SW 1271 (cell line): ENCODE measurements around the gene TRIM67.
"Not testable (repeated sequence)": the region's sequence is repeated elsewhere in the genome, so short reads cannot be mapped to it uniquely, and the experiment has no call there.

Experiments
- DNase-seq, 2 experiments: peaks; one replicate each; lab custom pipeline; 2025; lab: John Stamatoyannopoulos, UW

TRIM67 gene

GRCh38 chr1:231161667-231162296, at the start of gene TRIM67:
Gene TRIM67 (plus strand): TSS chr1:231162058. CDS start chr1:231162970, 912 bp downstream.
- DNase-seq: no peak

GRCh38 chr1:231116738-231117137, 45.1 kb upstream of the TRIM67 start:
- DNase-seq: no peak

GRCh38 chr1:231118704-231119453, 43.0 kb upstream of the TRIM67 start:
- no peak for DNase-seq

- DNase-seq: no peak
Measured at GRCh38 chr1:231121533-231121932, 40.3 kb upstream of the TRIM67 start.

GRCh38 chr1:231122143-231122542, 39.7 kb upstream of the TRIM67 start:
- no peak for DNase-seq

GRCh38 chr1:231124746-231125145, 37.1 kb upstream of the TRIM67 start:
- no peak for DNase-seq

GRCh38 chr1:231125972-231126580, 35.8 kb upstream of the TRIM67 start:
- no peak for DNase-seq

GRCh38 chr1:231127106-231127505, 34.8 kb upstream of the TRIM67 start:
- not testable (repeated sequence) for DNase-seq

- not testable (repeated sequence) for DNase-seq
Measured at GRCh38 chr1:231128471-231128870, 33.4 kb upstream of the TRIM67 start.

- DNase-seq: no peak
Measured at GRCh38 chr1:231130544-231130943, 31.3 kb upstream of the TRIM67 start.

GRCh38 chr1:231132591-231132990, 29.3 kb upstream of the TRIM67 start:
- not testable (repeated sequence) for DNase-seq

GRCh38 chr1:231134624-231135023, 27.2 kb upstream of the TRIM67 start:
- DNase-seq: no peak

- DNase-seq: no peak
Measured at GRCh38 chr1:231138236-231138635, 23.6 kb upstream of the TRIM67 start.

GRCh38 chr1:231139125-231139649, 22.7 kb upstream of the TRIM67 start:
- DNase-seq: peak in 1 of 2 experiments; percentile 1

- no peak for DNase-seq
Measured at GRCh38 chr1:231139659-231140654, 21.9 kb upstream of the TRIM67 start.

- no peak for DNase-seq
Measured at GRCh38 chr1:231144416-231145193, 17.3 kb upstream of the TRIM67 start.

GRCh38 chr1:231147896-231148295, 14.0 kb upstream of the TRIM67 start:
- no peak for DNase-seq

- no peak for DNase-seq
Measured at GRCh38 chr1:231151811-231152210, 10.0 kb upstream of the TRIM67 start.

GRCh38 chr1:231153726-231154125, 8.1 kb upstream of the TRIM67 start:
- no peak for DNase-seq

GRCh38 chr1:231155808-231156207, 6.0 kb upstream of the TRIM67 start:
- no peak for DNase-seq

- no peak for DNase-seq
Measured at GRCh38 chr1:231157311-231157710, 4.5 kb upstream of the TRIM67 start.
